ENCODE results near the gene MXD4.
"Not testable (repeated sequence)": the region's sequence is repeated elsewhere in the genome, so short reads cannot be mapped to it uniquely, and the experiment has no call there.

Gene MXD4

DNA sequence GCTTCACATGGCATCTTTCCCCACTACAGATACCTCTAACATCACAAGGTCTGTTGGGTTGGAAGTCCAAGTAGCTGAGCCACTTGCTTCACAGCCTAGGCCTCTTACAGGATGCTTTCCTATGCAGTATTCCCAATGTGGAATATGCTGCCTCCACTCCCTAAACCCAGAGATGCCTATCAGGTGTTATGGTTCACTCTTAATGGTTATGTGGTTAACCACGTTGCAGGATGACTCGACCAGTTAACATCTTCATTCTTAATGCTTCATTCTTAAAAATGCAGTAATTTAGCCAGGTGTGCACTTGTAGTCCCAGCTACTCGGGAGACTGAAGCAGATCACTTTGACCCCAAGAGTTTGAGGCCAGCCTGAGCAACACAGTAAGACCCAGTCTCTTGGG, 44.2 kb downstream of the MXD4 start:
- no peak for DNase-seq

DNA sequence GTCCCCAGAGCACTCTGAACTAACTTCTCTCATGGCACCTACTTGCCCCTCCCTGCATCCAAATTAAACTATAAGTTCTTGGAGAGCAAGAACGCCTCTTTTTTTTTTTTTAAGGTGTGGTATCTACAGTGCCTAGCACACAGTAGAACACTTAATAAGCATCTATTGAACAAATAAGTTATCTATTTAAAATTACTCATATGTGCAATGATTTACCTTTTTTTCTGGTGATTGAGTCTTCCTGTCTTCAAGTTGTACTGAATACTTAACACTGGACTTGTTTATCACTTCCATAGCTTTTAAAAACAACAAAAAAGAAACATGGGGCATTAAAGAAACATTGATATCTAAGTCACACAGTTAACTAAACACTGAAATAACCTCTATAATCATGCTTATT, 49.1 kb downstream of the MXD4 start:
- no peak for DNase-seq

DNA sequence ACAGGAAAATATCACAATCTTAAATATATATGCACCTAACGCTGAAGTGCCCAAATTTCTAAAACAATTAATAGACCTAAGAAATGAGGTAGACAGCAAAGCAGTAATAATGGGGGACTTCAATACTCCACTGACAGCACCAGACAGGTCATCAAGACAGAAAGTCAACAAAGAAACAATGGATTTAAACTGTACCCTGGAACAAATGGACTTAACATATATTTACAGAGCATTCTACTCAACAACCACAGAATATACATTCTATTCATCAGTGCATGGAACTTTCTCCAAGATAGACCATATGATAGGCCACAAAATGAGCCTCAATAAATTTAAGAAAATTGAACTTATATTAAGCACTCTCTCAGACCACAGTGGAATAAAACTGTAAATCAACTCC, 59.1 kb downstream of the MXD4 start:
- DNase-seq: not testable (repeated sequence)

Data from inflammatory macrophage treated with lipopolysaccharide for 4 hours (primary cell).